OCI-LY3 (cell line): ENCODE data around the gene NFIB.

Source experiments
- H2AFZ ChIP-seq: fragments of 200-600, 300-600 bp; shearing (Covaris generic); 2 replicates; pipeline ENCODE4 v1.6.0; 2014; ENCODE audit warnings: antibody characterized with exemption, low read depth, low read length
- H3K27ac ChIP-seq: fragments of 200-600, 300-600 bp; sonication (generic); 2 replicates; pipeline ENCODE4 v1.5.1; 2014; ENCODE audit warnings: mild to moderate bottlenecking, low read length, moderate library complexity, mixed read lengths
- H3K27me3 ChIP-seq: fragments of 200-600, 300-600 bp; sonication (generic); 2 replicates; pipeline ENCODE4 v1.6.1; 2014; ENCODE audit warnings: low read depth, low read length, mixed read lengths
- H3K36me3 ChIP-seq: fragments of 200-600, 300-600 bp; sonication (generic); replicated peaks from 2 replicates; pipeline ENCODE3; 2014; ENCODE audit warnings: low read depth, low read length, mixed read lengths
- H3K4me1 ChIP-seq: fragments of 300-600, 200-600 bp; sonication (generic); 2 replicates; pipeline ENCODE4 v1.6.1; 2014; ENCODE audit warnings: low read length, mixed read lengths
- H3K4me2 ChIP-seq: fragments of 200-600, 300-600 bp; sonication (generic); 2 replicates; pipeline ENCODE4 v1.6.1; 2014; ENCODE audit warnings: low read length, mixed read lengths
- H3K4me3 ChIP-seq: fragments of 300-600, 200-600 bp; sonication (generic); 2 replicates; pipeline ENCODE4 v1.5.1; 2014; ENCODE audit warnings: antibody characterized with exemption, mild to moderate bottlenecking, low read length, moderate library complexity
- H3K79me2 ChIP-seq: fragments of 300-600, 200-600 bp; shearing (Covaris generic); 2 replicates; pipeline ENCODE4 v1.6.1; 2014; ENCODE audit warnings: mild to moderate bottlenecking, low read length, mixed read lengths
- H3K9ac ChIP-seq: fragments of 300-600, 200-600 bp; shearing (Covaris generic); 2 replicates; pipeline ENCODE4 v1.6.0; 2014; ENCODE audit warnings: mild to moderate bottlenecking, low read length, moderate library complexity
- H3K9me3 ChIP-seq: fragments of 200-600, 300-600 bp; shearing (Covaris generic); 2 replicates; pipeline ENCODE4 v1.6.1; 2014; ENCODE audit warnings: low read length, mixed read lengths; ENCODE audit not compliant: insufficient read depth
- H4K20me1 ChIP-seq: fragments of 200-600, 300-600 bp; sonication (generic); 2 replicates; pipeline ENCODE4 v1.6.1; 2016; ENCODE audit warnings: low read length, mixed read lengths; ENCODE audit not compliant: insufficient read depth
- CTCF ChIP-seq: fragments of 200-600, 300-600 bp; sonication (generic); IDR thresholded peaks from 2 replicates; pipeline ENCODE4 v1.5.1; 2014; ENCODE audit warnings: antibody characterized with exemption, low read length, low read depth
- EZH2phosphoT487 ChIP-seq: fragments of 200-600 bp; shearing (Covaris generic); IDR thresholded peaks from 2 replicates; pipeline ENCODE4 v1.6.1; 2018; ENCODE audit warnings: antibody characterized with exemption, mixed run types, low read depth

NFIB gene

GRCh38 chr9:14097666-14098415 lies 216.1 kb downstream of the NFIB start:
- H3K4me2 ChIP-seq: no peak overlapping the region
- H3K27ac ChIP-seq: no peak overlapping the region

GRCh38 chr9:14097215-14097614 lies 216.7 kb downstream of the NFIB start:
- no peak for TF ChIP-seq EZH2phosphoT487
- no peak for TF ChIP-seq CTCF
- Histone ChIP-seq H3K79me2 (no peaks in the 10 kb centered on the region), H3K4me3 (no peak overlapping the region), H3K4me1 (no peaks in the 10 kb centered on the region), H4K20me1 (no peaks in the 10 kb centered on the region), H2AFZ (no peak overlapping the region), H3K4me2 (no peak overlapping the region), H3K36me3 (no peaks in the 10 kb centered on the region), H3K27ac (no peak overlapping the region), H3K9ac (no peak overlapping the region), H3K27me3 (no peaks in the 10 kb centered on the region), H3K9me3 (no peaks in the 10 kb centered on the region)

More at GRCh38 chr9:14097666-14098415, 216.1 kb downstream of the NFIB start:
- H4K20me1 ChIP-seq: no peaks in the 10 kb centered on the region
- no peaks in the 10 kb centered on the region for H3K4me1 ChIP-seq
- no peaks in the 10 kb centered on the region for H3K79me2 ChIP-seq
- no peaks in the 10 kb centered on the region for H3K9me3 ChIP-seq
- H3K9ac ChIP-seq: no peak overlapping the region
- H3K36me3 ChIP-seq: no peaks in the 10 kb centered on the region
- TF ChIP-seq EZH2phosphoT487 (no peak), CTCF (no peak)
- H2AFZ ChIP-seq: no peak overlapping the region
- H3K4me3 ChIP-seq: no peak overlapping the region
- H3K27me3 ChIP-seq: no peaks in the 10 kb centered on the region

GRCh38 chr9:14096258-14096922 lies 217.6 kb downstream of the NFIB start:
- Histone ChIP-seq H3K4me1 (no peaks in the 10 kb centered on the region), H3K4me3 (no peak overlapping the region), H3K27ac (no peak overlapping the region), H2AFZ (no peak overlapping the region), H3K9me3 (no peaks in the 10 kb centered on the region), H3K36me3 (no peaks in the 10 kb centered on the region), H3K9ac (no peak overlapping the region), H3K79me2 (no peaks in the 10 kb centered on the region), H3K27me3 (no peaks in the 10 kb centered on the region), H4K20me1 (no peaks in the 10 kb centered on the region), H3K4me2 (no peak overlapping the region)
- TF ChIP-seq EZH2phosphoT487 (no peak), CTCF (no peak)

GRCh38 chr9:14095277-14095676 lies 218.7 kb downstream of the NFIB start:
- Histone ChIP-seq H3K4me2 (no peak overlapping the region), H4K20me1 (no peaks in the 10 kb centered on the region), H3K4me3 (no peak overlapping the region), H3K4me1 (no peaks in the 10 kb centered on the region), H3K79me2 (no peaks in the 10 kb centered on the region), H3K36me3 (no peaks in the 10 kb centered on the region), H3K9ac (no peak overlapping the region), H3K9me3 (no peaks in the 10 kb centered on the region), H3K27ac (no peak overlapping the region), H2AFZ (no peak overlapping the region), H3K27me3 (no peaks in the 10 kb centered on the region)
- no peak for TF ChIP-seq EZH2phosphoT487
- no peak for TF ChIP-seq CTCF
